Urinary bladder (tissue), 4 donors: Measurements from ENCODE around the gene ANKHD1. TPM values are rescaled to one million over a fixed set of nuclear protein-coding genes. Genes with fewer than 3 reads are reported as not detected.

Source experiments
- DNase-seq: peaks from one replicate; pipeline ENCODE4 v3.0.0-alpha.2; 2015; ENCODE audit errors: extremely low spot score
- H3K27ac ChIP-seq: one replicate; pipeline ENCODE4 v1.5.1; 2013; ENCODE audit warnings: low read depth, mild to moderate bottlenecking, moderate library complexity
- H3K36me3 ChIP-seq: one replicate; pipeline ENCODE4 v1.6.1; 2013; ENCODE audit warnings: mild to moderate bottlenecking, moderate library complexity; ENCODE audit not compliant: insufficient read depth
- H3K4me1 ChIP-seq: one replicate; pipeline ENCODE4 v1.6.1; 2013; ENCODE audit warnings: mild to moderate bottlenecking, moderate library complexity; ENCODE audit not compliant: insufficient read depth
- H3K4me3 ChIP-seq: one replicate; pipeline ENCODE4 v1.5.1; 2013; ENCODE audit warnings: low read depth, low read length
- WGBS: extraction: QIAGEN DNeasy Blood & Tissue Kit; methylation state at CpG from one replicate; pipeline ENCODE4 v1.1.7; 2013; 5-methylcytosine and 5-hydroxymethylcytosine counted together
- polyA plus RNA-seq: library from polyadenylated mRNA; stranded (reverse); fragments of 200-250 nt; gene quantifications from one replicate; pipeline ENCODE4 v1.2.3, GENCODE V29; 2013
- total RNA-seq: library from RNA; depleted of rRNA; stranded (reverse); fragments of >200 nt; gene quantifications from one replicate; pipeline ENCODE4 v1.2.3, GENCODE V29; 2014
- donor health status: healthy with polysubstance abuse.
- donor health status: healthy.

ANKHD1 gene
- total and polyA plus RNA-seq, 2 donors, result 53.4 to 219 TPM

DNA sequence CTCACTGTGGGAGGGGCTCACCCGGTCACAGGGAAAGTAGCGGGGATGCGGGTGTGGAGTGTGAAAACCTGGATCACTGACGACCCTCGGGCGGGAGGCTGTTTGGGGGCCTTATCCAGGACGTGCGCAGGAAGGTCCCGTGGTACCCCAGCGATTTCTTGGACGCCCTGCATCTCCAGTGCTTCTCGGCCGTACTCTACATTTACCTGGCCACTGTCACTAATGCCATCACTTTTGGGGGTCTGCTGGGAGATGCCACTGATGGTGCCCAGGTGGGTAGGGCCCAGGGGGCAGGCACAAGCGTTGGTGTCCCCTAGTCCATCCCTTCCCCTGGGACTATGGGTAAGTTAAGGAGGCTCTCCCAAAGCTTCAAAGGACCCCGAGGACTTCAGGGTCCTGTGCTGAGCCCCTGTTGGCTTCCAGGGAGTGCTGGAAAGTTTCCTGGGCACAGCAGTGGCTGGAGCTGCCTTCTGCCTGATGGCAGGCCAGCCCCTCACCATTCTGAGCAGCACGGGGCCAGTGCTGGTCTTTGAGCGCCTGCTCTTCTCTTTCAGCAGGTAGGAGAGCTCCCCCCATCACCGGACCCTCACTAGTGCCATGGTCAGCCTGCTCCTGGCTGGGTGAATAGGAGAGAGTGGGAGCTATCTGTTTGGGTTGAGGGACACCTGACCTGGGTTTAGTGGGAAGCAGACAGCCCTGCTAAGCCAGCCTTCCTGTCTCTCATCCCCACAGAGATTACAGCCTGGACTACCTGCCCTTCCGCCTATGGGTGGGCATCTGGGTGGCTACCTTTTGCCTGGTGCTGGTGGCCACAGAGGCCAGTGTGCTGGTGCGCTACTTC is 37.8 kb upstream of the ANKHD1 start:
- H3K36me3 ChIP-seq, result no peaks in the 10 kb centered on the region
- no peaks in the 10 kb centered on the region for H3K4me1 ChIP-seq
- H3K27ac ChIP-seq, result no peak overlapping the region
- H3K4me3 ChIP-seq, result no peak overlapping the region
- DNase-seq, result no peak
- 65% methylated on average over 20 of the region's 20 CpGs for WGBS

DNA sequence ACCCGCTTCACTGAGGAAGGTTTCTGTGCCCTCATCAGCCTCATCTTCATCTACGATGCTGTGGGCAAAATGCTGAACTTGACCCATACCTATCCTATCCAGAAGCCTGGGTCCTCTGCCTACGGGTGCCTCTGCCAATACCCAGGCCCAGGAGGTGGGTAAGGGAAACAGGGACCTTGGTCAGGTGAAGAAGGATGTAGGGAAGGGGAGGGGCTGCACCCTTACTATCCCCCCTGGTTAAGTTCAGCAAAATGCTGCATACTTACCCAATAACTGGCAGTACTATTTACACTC is 37.2 kb upstream of the ANKHD1 start:
- no peaks in the 10 kb centered on the region for H3K36me3 ChIP-seq
- no peak overlapping the region for H3K4me3 ChIP-seq
- no peak overlapping the region for H3K27ac ChIP-seq
- WGBS, result 91% methylated on average over 3 of the region's 3 CpGs
- H3K4me1 ChIP-seq, result no peaks in the 10 kb centered on the region
- DNase-seq, result no peak

- no peaks in the 10 kb centered on the region for H3K36me3 ChIP-seq
- H3K27ac ChIP-seq, result no peak overlapping the region
- no peak for DNase-seq
- 73% methylated on average over 3 of the region's 3 CpGs for WGBS
- H3K4me3 ChIP-seq, result no peak overlapping the region
- no peaks in the 10 kb centered on the region for H3K4me1 ChIP-seq
These were observed 36.4 kb upstream of the ANKHD1 start for GRCh38 chr5:140365282-140365681.

- H3K4me3 ChIP-seq, result no peak overlapping the region
- WGBS, result 92% methylated on average over 4 of the region's 4 CpGs
- no peaks in the 10 kb centered on the region for H3K4me1 ChIP-seq
- H3K36me3 ChIP-seq, result no peaks in the 10 kb centered on the region
- DNase-seq, result no peak
- H3K27ac ChIP-seq, result no peak overlapping the region
These were observed 35.7 kb upstream of the ANKHD1 start for GRCh38 chr5:140365941-140366340.

- H3K27ac ChIP-seq, result no peak overlapping the region
- WGBS, result 71% methylated on average over 7 of the region's 7 CpGs
- H3K36me3 ChIP-seq, result no peaks in the 10 kb centered on the region
- DNase-seq, result no peak
- peaks cover 2% of the 10 kb centered on the region for H3K4me1 ChIP-seq
- H3K4me3 ChIP-seq, result no peak overlapping the region
These were observed 34.9 kb upstream of the ANKHD1 start for GRCh38 chr5:140366589-140367255.

DNA sequence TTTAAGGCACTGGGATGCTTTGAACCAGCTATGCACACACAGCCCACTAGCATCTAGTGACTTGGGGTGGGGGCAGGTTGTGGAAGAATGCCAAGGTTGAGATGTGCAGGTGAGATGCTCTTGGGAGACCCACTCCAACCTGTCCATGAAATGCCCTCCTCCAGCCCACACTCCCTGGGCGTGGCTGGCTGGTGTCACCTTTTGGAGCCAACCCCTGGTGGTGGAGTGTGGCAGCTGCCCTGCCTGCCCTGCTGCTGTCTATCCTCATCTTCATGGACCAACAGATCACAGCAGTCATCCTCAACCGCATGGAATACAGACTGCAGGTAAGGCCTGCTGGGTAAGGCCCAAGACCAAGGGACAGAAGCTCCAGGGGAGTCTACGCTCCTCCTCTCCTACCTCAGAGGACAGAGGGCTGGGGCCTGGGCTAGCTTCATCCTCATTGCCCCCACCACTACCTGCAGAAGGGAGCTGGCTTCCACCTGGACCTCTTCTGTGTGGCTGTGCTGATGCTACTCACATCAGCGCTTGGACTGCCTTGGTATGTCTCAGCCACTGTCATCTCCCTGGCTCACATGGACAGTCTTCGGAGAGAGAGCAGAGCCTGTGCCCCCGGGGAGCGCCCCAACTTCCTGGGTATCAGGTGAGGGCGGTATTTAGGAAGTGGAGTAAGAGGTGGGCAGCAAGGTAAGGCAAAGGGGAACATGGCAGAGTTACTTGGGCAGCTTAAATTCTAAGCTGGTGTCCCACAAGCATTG is 34.2 kb upstream of the ANKHD1 start:
- Histone ChIP-seq H3K4me3 (no peak overlapping the region), H3K4me1 (peaks cover 2% of the 10 kb centered on the region), H3K36me3 (no peaks in the 10 kb centered on the region), H3K27ac (no peak overlapping the region)
- WGBS, result 86% methylated on average over 8 of the region's 8 CpGs
- no peak for DNase-seq

- Histone ChIP-seq H3K4me3 (no peak overlapping the region), H3K27ac (no peak overlapping the region), H3K4me1 (peaks cover 4% of the 10 kb centered on the region), H3K36me3 (no peaks in the 10 kb centered on the region)
- no peak for DNase-seq
- WGBS, result 85% methylated on average over 3 of the region's 3 CpGs
These were observed 30.1 kb upstream of the ANKHD1 start for GRCh38 chr5:140371356-140372151.

DNA sequence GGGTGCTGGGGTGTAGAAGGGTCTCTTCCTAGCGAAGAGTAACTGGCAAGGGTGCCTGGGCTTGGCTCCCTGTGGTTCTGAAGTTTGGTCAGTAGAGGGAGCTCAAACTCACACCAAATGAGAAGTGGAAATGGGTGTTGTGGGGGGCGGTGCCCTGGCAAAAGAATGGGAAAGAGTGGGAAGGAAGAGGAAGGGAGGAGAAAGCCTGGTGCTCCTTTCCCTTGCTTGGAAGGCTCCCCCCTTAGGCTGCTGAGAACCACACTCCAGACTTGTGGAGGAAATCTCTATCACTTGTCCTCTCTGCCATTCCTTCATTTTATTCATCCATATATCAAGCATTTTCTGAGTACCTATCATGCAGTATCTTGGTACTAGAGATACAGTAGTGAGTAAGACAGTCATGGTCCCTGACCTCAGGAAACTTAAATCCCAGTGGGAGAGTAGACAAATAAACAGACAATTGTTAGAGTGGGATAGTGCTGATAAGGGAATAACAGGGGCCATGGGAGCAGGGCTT is 28.6 kb upstream of the ANKHD1 start:
- DNase-seq, result peak; percentile 49
- 18% methylated on average over 2 of the region's 2 CpGs for WGBS
- H3K36me3 ChIP-seq, result no peaks in the 10 kb centered on the region
- peaks cover 4% of the 10 kb centered on the region for H3K4me1 ChIP-seq
- H3K4me3 ChIP-seq, result no peak overlapping the region
- H3K27ac ChIP-seq, result no peak overlapping the region

- H3K4me3 ChIP-seq, result no peak overlapping the region
- no peaks in the 10 kb centered on the region for H3K36me3 ChIP-seq
- no peak for DNase-seq
- H3K4me1 ChIP-seq, result no peaks in the 10 kb centered on the region
- no peak overlapping the region for H3K27ac ChIP-seq
- WGBS, result 90% methylated on average over 4 of the region's 4 CpGs
These were observed 20.3 kb upstream of the ANKHD1 start for GRCh38 chr5:140381351-140381750.

- WGBS, result 93% methylated on average over 1 of the region's 1 CpG
- Histone ChIP-seq H3K4me1 (no peaks in the 10 kb centered on the region), H3K4me3 (no peak overlapping the region), H3K36me3 (no peaks in the 10 kb centered on the region), H3K27ac (no peak overlapping the region)
- no peak for DNase-seq
These were observed 19.7 kb upstream of the ANKHD1 start for GRCh38 chr5:140381972-140382371.

DNA sequence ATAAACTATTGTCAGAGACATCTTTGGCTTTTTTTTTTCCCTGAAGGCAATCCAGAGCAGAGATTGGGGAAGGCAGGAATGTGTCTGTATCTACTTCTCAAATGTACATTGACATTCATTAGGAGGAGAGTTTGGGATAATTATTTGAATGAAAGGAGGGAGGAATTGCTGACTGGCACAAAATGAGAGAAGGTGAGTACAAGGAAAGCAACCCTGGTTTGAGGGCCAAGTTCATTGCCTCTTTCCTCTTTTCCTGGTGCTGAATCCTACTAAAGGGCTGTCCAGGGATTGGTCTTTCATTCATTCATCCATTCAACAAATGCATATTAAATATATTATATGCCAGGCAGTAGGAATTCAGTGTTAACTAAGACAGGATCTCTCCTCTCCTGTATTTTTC is 18.8 kb upstream of the ANKHD1 start:
- Histone ChIP-seq H3K27ac (no peak overlapping the region), H3K4me1 (no peaks in the 10 kb centered on the region), H3K4me3 (no peak overlapping the region), H3K36me3 (no peaks in the 10 kb centered on the region)
- DNase-seq, result no peak

- WGBS, result 84% methylated on average over 2 of the region's 2 CpGs
- H3K4me1 ChIP-seq, result no peaks in the 10 kb centered on the region
These were observed 18.3 kb upstream of the ANKHD1 start for GRCh38 chr5:140383300-140383699.

DNA sequence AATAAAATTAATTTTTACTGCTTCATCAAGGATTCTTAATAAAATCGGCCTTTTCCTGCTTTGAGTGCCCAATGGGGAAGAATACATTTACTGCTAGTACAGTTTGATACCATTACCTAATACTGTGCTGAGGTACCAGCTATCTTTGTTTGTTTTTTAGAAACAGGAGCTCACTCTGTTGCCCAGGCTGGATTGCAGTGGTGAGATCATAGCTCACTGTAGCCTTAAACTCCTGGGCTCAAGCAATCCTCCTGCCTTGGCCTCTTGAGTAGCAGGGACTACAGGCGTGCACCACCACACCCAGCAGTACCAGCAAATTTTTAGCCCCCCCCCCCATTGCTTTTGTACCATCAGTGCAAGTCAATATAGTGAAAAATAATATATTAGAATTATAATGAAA is 13.6 kb upstream of the ANKHD1 start:
- WGBS, result 88% methylated on average over 2 of the region's 2 CpGs
- Histone ChIP-seq H3K27ac (no peak overlapping the region), H3K4me3 (no peak overlapping the region), H3K36me3 (no peaks in the 10 kb centered on the region), H3K4me1 (no peaks in the 10 kb centered on the region)
- DNase-seq, result no peak

More at GRCh38 chr5:140383300-140383699, 18.3 kb upstream of the ANKHD1 start:
- Histone ChIP-seq H3K36me3 (no peaks in the 10 kb centered on the region), H3K4me3 (no peak overlapping the region), H3K27ac (no peak overlapping the region)
- no peak for DNase-seq
